Measurements from ENCODE around the gene MEGF11.

Gene MEGF11

DNA sequence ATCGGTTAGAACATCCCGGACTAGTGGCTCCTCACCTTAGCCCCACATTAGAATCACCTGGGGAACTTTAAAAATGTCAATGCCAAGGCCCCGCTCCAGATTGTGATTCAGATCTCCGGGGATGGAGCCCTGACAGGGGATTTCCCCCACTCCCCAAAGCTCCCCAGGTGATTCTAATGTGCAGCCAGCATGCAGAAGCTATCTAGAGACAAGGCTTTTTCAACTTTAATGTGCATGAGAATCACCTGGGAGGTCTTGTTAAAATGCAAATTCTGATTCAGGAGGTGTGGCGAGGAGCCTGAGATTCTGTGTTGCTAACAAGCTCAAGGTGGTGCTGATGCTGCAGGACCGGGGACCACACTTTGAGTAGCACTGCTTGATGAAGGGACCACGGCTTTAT is 227.6 kb downstream of the MEGF11 start:
- Histone ChIP-seq H3K27me3 (ENCODE audit: low read depth, low read length) (no peaks in the 10 kb centered on the region), H3K36me3 (ENCODE audit: control insufficient read depth in 1 of 2, insufficient read depth in 2 of 2, low read length in 2 of 2) (no peaks in the 10 kb centered on the region), H3K9me3 (ENCODE audit: control insufficient read depth in 1 of 2, low read length in 2 of 2) (no peaks in the 10 kb centered on the region), H3K27ac (ENCODE audit: low read length) (no peak overlapping the region), H3K4me1 (ENCODE audit: control insufficient read depth in 1 of 2, insufficient read depth in 2 of 2, low read length in 2 of 2) (peaks cover 0 to 16% of the 10 kb centered on the region in 2 donors), H3K4me3 (ENCODE audit: low read depth in 1 of 2, low read length in 2 of 2) (no peak overlapping the region)

GRCh38 chr15:66025015-66025452 is 228.5 kb downstream of the MEGF11 start:
- Histone ChIP-seq H3K27ac (ENCODE audit: low read length) (no peak overlapping the region), H3K36me3 (ENCODE audit: control insufficient read depth in 1 of 2, insufficient read depth in 2 of 2, low read length in 2 of 2) (no peaks in the 10 kb centered on the region), H3K4me1 (ENCODE audit: control insufficient read depth in 1 of 2, insufficient read depth in 2 of 2, low read length in 2 of 2) (peaks cover 0 to 16% of the 10 kb centered on the region in 2 donors), H3K4me3 (ENCODE audit: low read depth in 1 of 2, low read length in 2 of 2) (no peak overlapping the region), H3K27me3 (ENCODE audit: low read depth, low read length) (no peaks in the 10 kb centered on the region), H3K9me3 (ENCODE audit: control insufficient read depth in 1 of 2, low read length in 2 of 2) (no peaks in the 10 kb centered on the region)

DNA sequence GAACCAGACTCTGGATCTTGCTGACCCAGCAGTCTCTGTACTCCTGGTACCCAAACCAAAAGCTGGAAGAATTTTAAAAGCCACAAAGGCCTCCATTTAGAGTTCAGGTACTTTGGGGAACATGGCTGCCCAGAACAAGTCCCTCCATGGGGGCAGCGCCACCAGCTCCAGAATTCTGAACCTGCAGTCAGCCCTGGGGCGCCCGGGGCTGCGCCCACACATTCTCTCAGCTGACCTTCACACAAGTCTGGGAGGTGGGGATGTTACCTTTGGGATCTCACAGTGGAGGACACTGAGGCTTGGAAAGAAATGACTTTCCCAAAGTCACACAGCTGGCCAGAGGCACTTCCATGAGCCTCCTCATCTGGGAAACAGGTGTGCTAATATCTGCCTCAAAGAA is 229.4 kb downstream of the MEGF11 start:
- H3K27ac ChIP-seq (ENCODE audit: low read length), result no peak overlapping the region
- H3K4me1 ChIP-seq (ENCODE audit: control insufficient read depth in 1 of 2, insufficient read depth in 2 of 2, low read length in 2 of 2), result peaks cover 0 to 16% of the 10 kb centered on the region in 2 donors
- H3K4me3 ChIP-seq (ENCODE audit: low read depth in 1 of 2, low read length in 2 of 2), result no peak overlapping the region
- H3K36me3 ChIP-seq (ENCODE audit: control insufficient read depth in 1 of 2, insufficient read depth in 2 of 2, low read length in 2 of 2), result no peaks in the 10 kb centered on the region
- H3K9me3 ChIP-seq (ENCODE audit: control insufficient read depth in 1 of 2, low read length in 2 of 2), result no peaks in the 10 kb centered on the region
- no peaks in the 10 kb centered on the region for H3K27me3 ChIP-seq (ENCODE audit: low read depth, low read length)

DNA sequence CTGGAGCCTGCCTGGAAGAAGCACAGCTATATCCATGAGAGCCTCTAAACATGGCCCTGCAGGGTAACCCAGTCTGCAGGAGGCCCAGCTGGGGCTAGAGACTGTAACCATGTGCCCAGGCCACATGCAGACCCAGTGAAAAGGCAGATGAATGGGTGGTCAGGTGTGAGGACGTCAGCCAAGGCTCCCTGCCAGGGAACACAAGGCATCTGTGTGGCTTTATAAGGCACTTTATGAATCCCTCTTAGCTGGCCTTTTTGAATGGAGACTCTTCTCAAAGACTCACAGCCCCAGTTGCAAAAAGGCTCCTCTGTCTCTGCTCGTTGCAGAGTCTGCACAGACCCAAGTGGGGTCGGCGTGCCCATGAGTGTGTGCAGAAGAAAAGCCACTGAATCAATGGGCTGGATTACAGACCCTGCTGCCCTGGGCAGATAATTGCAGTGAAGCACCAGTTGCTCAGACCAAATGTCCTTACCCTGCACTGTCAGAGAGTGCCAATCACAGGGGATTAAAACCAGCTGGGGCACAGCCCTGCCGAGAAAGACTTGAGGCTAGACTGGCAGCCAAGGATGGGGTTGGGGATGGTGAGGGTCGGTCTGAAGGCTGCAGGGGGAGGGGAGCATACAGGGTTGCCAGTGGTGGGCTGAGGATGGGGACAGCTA is 230.1 kb downstream of the MEGF11 start:
- Histone ChIP-seq H3K27me3 (ENCODE audit: low read depth, low read length) (no peaks in the 10 kb centered on the region), H3K9me3 (ENCODE audit: control insufficient read depth in 1 of 2, low read length in 2 of 2) (no peaks in the 10 kb centered on the region), H3K36me3 (ENCODE audit: control insufficient read depth in 1 of 2, insufficient read depth in 2 of 2, low read length in 2 of 2) (no peaks in the 10 kb centered on the region), H3K27ac (ENCODE audit: low read length) (no peak overlapping the region), H3K4me3 (ENCODE audit: low read depth in 1 of 2, low read length in 2 of 2) (no peak overlapping the region), H3K4me1 (ENCODE audit: control insufficient read depth in 1 of 2, insufficient read depth in 2 of 2, low read length in 2 of 2) (peaks cover 0 to 16% of the 10 kb centered on the region in 2 donors)

- H3K9me3 ChIP-seq (ENCODE audit: control insufficient read depth in 1 of 2, low read length in 2 of 2), result no peaks in the 10 kb centered on the region
- no peak overlapping the region for H3K27ac ChIP-seq (ENCODE audit: low read length)
- H3K36me3 ChIP-seq (ENCODE audit: control insufficient read depth in 1 of 2, insufficient read depth in 2 of 2, low read length in 2 of 2), result no peaks in the 10 kb centered on the region
- no peaks in the 10 kb centered on the region for H3K27me3 ChIP-seq (ENCODE audit: low read depth, low read length)
- no peak overlapping the region for H3K4me3 ChIP-seq (ENCODE audit: low read depth in 1 of 2, low read length in 2 of 2)
- H3K4me1 ChIP-seq (ENCODE audit: control insufficient read depth in 1 of 2, insufficient read depth in 2 of 2, low read length in 2 of 2), result peaks cover 0 to 16% of the 10 kb centered on the region in 2 donors
These were observed 231.4 kb downstream of the MEGF11 start for GRCh38 chr15:66022163-66022525.

GRCh38 chr15:66021496-66022162 is 231.9 kb downstream of the MEGF11 start:
- no peaks in the 10 kb centered on the region for H3K36me3 ChIP-seq (ENCODE audit: control insufficient read depth in 1 of 2, insufficient read depth in 2 of 2, low read length in 2 of 2)
- H3K27me3 ChIP-seq (ENCODE audit: low read depth, low read length), result no peaks in the 10 kb centered on the region
- peaks cover 0 to 16% of the 10 kb centered on the region in 2 donors for H3K4me1 ChIP-seq (ENCODE audit: control insufficient read depth in 1 of 2, insufficient read depth in 2 of 2, low read length in 2 of 2)
- no peak overlapping the region for H3K4me3 ChIP-seq (ENCODE audit: low read depth in 1 of 2, low read length in 2 of 2)
- no peaks in the 10 kb centered on the region for H3K9me3 ChIP-seq (ENCODE audit: control insufficient read depth in 1 of 2, low read length in 2 of 2)
- H3K27ac ChIP-seq (ENCODE audit: low read length), result no peak overlapping the region

DNA sequence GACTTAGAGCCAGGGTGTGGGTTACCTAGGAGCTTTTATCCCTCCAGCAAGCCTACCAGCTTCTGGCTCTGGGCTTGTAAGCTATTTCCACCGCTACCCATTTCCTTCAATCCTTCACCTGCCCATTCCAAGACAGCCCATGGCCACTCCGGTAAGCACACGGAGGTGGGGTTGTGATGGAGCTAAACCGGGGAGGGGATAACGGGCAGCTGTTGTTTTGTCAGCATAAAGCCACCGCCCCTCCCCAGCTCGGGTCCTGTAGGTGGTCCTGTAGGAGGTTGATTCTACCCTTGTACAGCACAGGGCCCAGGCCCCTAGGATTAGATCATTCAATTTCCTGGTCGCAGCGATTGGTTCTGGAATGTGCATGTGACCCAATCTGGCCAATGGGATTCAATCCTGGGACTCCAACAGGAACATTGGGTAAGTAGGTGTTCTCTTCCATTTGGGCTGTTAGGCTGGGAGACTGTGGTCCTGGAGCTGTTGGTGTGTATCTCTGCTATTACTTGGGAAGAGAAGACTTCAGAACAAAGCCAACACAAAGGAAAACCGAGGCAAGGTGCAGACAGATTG is 233.6 kb downstream of the MEGF11 start:
- peaks cover 0 to 13% of the 10 kb centered on the region in 2 donors for H3K4me1 ChIP-seq (ENCODE audit: control insufficient read depth in 1 of 2, insufficient read depth in 2 of 2, low read length in 2 of 2)
- H3K36me3 ChIP-seq (ENCODE audit: control insufficient read depth in 1 of 2, insufficient read depth in 2 of 2, low read length in 2 of 2), result no peaks in the 10 kb centered on the region
- H3K27ac ChIP-seq (ENCODE audit: low read length), result no peak overlapping the region
- H3K9me3 ChIP-seq (ENCODE audit: control insufficient read depth in 1 of 2, low read length in 2 of 2), result no peaks in the 10 kb centered on the region
- H3K27me3 ChIP-seq (ENCODE audit: low read depth, low read length), result no peaks in the 10 kb centered on the region
- no peak overlapping the region for H3K4me3 ChIP-seq (ENCODE audit: low read depth in 1 of 2, low read length in 2 of 2)

DNA sequence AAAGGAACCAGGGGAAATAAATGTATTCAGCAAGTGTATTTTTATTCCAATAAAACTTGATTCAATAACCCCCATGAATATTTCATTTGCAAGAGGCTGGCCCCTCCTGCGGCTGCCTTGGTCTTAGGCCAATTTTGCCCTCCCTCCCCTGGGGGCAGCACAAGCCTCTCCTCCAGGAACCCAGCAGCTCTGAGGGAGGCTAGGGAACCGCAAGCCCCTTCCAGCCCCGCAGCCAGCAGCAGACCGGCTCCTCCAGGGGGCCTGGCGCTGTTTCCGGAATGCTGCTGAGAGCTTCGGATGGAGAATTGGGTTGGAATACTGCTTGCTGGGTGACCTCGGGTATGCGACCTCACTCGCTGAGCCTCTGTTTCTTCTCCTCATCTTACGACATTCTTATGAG is 234.2 kb downstream of the MEGF11 start:
- Histone ChIP-seq H3K4me1 (ENCODE audit: control insufficient read depth in 1 of 2, insufficient read depth in 2 of 2, low read length in 2 of 2) (peaks cover 0 to 11% of the 10 kb centered on the region in 2 donors), H3K9me3 (ENCODE audit: control insufficient read depth in 1 of 2, low read length in 2 of 2) (no peaks in the 10 kb centered on the region), H3K27ac (ENCODE audit: low read length) (no peak overlapping the region), H3K36me3 (ENCODE audit: control insufficient read depth in 1 of 2, insufficient read depth in 2 of 2, low read length in 2 of 2) (no peaks in the 10 kb centered on the region), H3K27me3 (ENCODE audit: low read depth, low read length) (no peaks in the 10 kb centered on the region), H3K4me3 (ENCODE audit: low read depth in 1 of 2, low read length in 2 of 2) (no peak overlapping the region)

DNA sequence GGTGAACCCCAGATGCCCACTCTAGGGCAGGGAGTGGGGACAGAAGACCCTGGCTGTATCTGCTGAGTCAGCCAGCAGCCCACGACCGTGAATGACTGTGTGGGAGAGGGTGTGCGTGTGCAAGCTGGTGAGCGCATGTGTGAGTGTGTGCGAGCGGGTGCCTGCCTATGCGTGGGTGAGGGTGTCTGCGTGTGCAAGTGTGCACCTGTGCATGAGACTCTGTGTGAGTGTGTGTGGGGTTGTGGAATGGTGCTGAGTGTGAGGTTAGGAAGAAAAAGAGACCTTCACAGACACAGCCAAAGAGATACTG is 235.1 kb downstream of the MEGF11 start:
- H3K4me1 ChIP-seq (ENCODE audit: control insufficient read depth in 1 of 2, insufficient read depth in 2 of 2, low read length in 2 of 2), result peaks cover 0 to 5% of the 10 kb centered on the region in 2 donors
- H3K27ac ChIP-seq (ENCODE audit: low read length), result no peak overlapping the region
- H3K36me3 ChIP-seq (ENCODE audit: control insufficient read depth in 1 of 2, insufficient read depth in 2 of 2, low read length in 2 of 2), result no peaks in the 10 kb centered on the region
- H3K9me3 ChIP-seq (ENCODE audit: control insufficient read depth in 1 of 2, low read length in 2 of 2), result no peaks in the 10 kb centered on the region
- H3K27me3 ChIP-seq (ENCODE audit: low read depth, low read length), result no peaks in the 10 kb centered on the region
- H3K4me3 ChIP-seq (ENCODE audit: low read depth in 1 of 2, low read length in 2 of 2), result no peak overlapping the region

DNA sequence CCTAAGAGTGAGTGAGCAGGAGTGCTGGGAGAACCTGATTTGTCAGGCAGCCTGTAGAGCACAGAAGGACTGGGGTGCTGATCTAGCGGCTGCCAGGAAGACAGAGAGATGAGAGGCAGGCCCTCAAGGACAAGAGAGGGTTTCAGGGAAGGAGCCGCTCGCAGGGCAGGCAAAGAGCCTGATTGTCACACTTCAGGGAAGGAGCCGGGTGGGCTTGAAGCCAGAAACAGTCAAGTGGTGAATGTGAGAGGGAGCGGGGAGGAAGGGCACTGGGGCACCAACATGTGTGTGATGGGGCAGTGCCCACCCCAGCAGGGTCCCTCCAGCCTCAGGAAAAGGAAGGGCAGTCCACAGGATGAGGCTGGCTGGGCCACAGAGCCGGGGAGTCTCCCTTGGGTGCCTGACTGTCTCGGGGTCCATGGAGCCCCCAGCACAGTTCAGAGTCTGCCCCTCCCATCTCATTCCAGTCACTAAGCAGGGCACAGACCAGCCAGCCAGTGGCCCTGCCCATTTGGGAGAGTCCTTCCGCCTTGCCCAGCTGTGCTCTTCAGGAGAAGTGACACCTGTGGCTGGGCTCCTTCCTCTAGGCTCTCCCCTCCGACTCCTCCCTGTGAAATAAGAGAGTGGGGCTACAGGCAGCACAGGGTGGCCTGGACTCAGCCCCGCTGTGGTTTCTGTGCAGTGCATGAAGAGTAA is 235.6 kb downstream of the MEGF11 start:
- Histone ChIP-seq H3K9me3 (ENCODE audit: control insufficient read depth in 1 of 2, low read length in 2 of 2) (no peaks in the 10 kb centered on the region), H3K36me3 (ENCODE audit: control insufficient read depth in 1 of 2, insufficient read depth in 2 of 2, low read length in 2 of 2) (no peaks in the 10 kb centered on the region), H3K4me3 (ENCODE audit: low read depth in 1 of 2, low read length in 2 of 2) (no peak overlapping the region), H3K4me1 (ENCODE audit: control insufficient read depth in 1 of 2, insufficient read depth in 2 of 2, low read length in 2 of 2) (no peaks in the 10 kb centered on the region), H3K27ac (ENCODE audit: low read length) (no peak overlapping the region), H3K27me3 (ENCODE audit: low read depth, low read length) (no peaks in the 10 kb centered on the region)

DNA sequence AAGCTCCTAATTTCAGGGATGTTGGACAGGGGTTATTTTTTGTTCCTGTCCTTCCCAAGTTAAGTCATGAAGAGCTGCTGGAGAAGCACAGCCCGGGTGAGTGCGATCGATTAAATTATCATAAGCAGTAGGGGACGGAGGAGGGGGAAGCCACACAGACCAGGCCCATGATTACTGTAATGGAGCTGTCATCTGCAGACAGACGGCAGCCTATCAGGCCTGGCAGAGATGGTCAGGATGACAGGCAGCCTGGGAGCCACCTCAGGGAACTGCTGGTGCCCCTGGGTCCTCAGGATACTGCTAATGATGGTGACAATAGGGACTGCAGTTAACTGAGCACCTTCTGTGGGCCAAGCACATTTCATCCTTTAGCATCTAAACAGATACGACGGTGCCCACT is 236.6 kb downstream of the MEGF11 start:
- H3K4me3 ChIP-seq (ENCODE audit: low read depth in 1 of 2, low read length in 2 of 2), result no peak overlapping the region
- no peaks in the 10 kb centered on the region for H3K9me3 ChIP-seq (ENCODE audit: control insufficient read depth in 1 of 2, low read length in 2 of 2)
- no peaks in the 10 kb centered on the region for H3K27me3 ChIP-seq (ENCODE audit: low read depth, low read length)
- no peaks in the 10 kb centered on the region for H3K4me1 ChIP-seq (ENCODE audit: control insufficient read depth in 1 of 2, insufficient read depth in 2 of 2, low read length in 2 of 2)
- no peaks in the 10 kb centered on the region for H3K36me3 ChIP-seq (ENCODE audit: control insufficient read depth in 1 of 2, insufficient read depth in 2 of 2, low read length in 2 of 2)
- no peak overlapping the region for H3K27ac ChIP-seq (ENCODE audit: low read length)
